Liver (tissue), 9 donors: ENCODE data around the gene POC1A. TPM values are rescaled to one million over a fixed set of nuclear protein-coding genes. Genes with fewer than 3 reads are reported as not detected.
A peak's percentile ranks its signal among the peaks of the same experiment; 100 is the strongest.

Source experiments
- DNase-seq: peaks from one replicate; pipeline ENCODE4 v3.0.0-alpha.2; 2017; ENCODE audit warnings: low spot score
- H3K27ac ChIP-seq, 2 donors: one replicate each; pipeline ENCODE4 v1.7.0; 2013; ENCODE audit warnings: inconsistent platforms in 2 of 2, low read length in 2 of 2, control low read depth in 1 of 2, low read depth in 1 of 2, mild to moderate bottlenecking in 1 of 2
- H3K27me3 ChIP-seq, 4 donors: one replicate each; pipeline versions ENCODE4 v1.6.1 to v1.7.0; 2013; ENCODE audit warnings: low read length in 3 of 4, inconsistent platforms in 1 of 4, mild to moderate bottlenecking in 1 of 4, moderate library complexity in 1 of 4; ENCODE audit not compliant: control insufficient read depth in 4 of 4, insufficient read depth in 4 of 4
- H3K36me3 ChIP-seq, 4 donors: one replicate each; pipeline versions ENCODE4 v1.6.1 to v1.7.0; 2013; ENCODE audit warnings: low read length in 3 of 4, mild to moderate bottlenecking in 3 of 4, low read depth in 1 of 4, moderate library complexity in 1 of 4; ENCODE audit not compliant: control insufficient read depth in 4 of 4, insufficient read depth in 3 of 4
- H3K4me1 ChIP-seq, 4 donors: one replicate each; pipeline versions ENCODE4 v1.6.1 to v1.7.0; 2013; ENCODE audit warnings: low read length in 3 of 4, mild to moderate bottlenecking in 3 of 4, moderate library complexity in 1 of 4; ENCODE audit not compliant: control insufficient read depth in 4 of 4, insufficient read depth in 4 of 4
- H3K4me3 ChIP-seq, 3 donors: one replicate each; pipeline versions ENCODE4 v1.6.1 to v1.7.0; 2013; ENCODE audit warnings: low read length in 3 of 3, control low read depth in 1 of 3, low read depth in 1 of 3, mild to moderate bottlenecking in 1 of 3
- H3K9ac ChIP-seq, 2 donors: one replicate each; pipeline ENCODE4 v1.7.0; 2013; ENCODE audit warnings: low read length in 2 of 2, mild to moderate bottlenecking in 2 of 2, moderate library complexity in 2 of 2, control low read depth in 1 of 2, low read depth in 1 of 2
- H3K9me3 ChIP-seq, 4 donors: one replicate each; pipeline versions ENCODE4 v1.6.1 to v1.7.0; 2013; ENCODE audit warnings: low read length in 3 of 4; ENCODE audit not compliant: control insufficient read depth in 4 of 4
- ATF3 ChIP-seq: IDR thresholded peaks from 2 replicates; pipeline ENCODE4 v1.6.1; 2016; ENCODE audit warnings: antibody characterized with exemption
- EGR1 ChIP-seq, 2 donors: IDR thresholded peaks; 2 replicates each; pipeline ENCODE4 v1.6.1; 2016 to 2018; ENCODE audit warnings: antibody characterized with exemption in 2 of 2, low read depth in 2 of 2
- FOXA1 ChIP-seq: IDR thresholded peaks from 2 replicates; pipeline ENCODE4 v1.6.1; 2016; ENCODE audit warnings: antibody characterized with exemption
- FOXA2 ChIP-seq: IDR thresholded peaks from 2 replicates; pipeline ENCODE4 v1.6.1; 2016; ENCODE audit warnings: antibody characterized with exemption
- GABPA ChIP-seq, 2 donors: IDR thresholded peaks in 1 of 2; conservative IDR thresholded peaks in 1 of 2; 2 replicates each; pipeline ENCODE4 v1.6.1; 2016; ENCODE audit warnings: antibody characterized with exemption in 2 of 2, mild to moderate bottlenecking in 1 of 2, moderate library complexity in 1 of 2
- HNF4A ChIP-seq, 2 donors: conservative IDR thresholded peaks; 2 replicates each; pipeline ENCODE4 v1.6.1; 2016; ENCODE audit warnings: antibody characterized with exemption in 2 of 2, mild to moderate bottlenecking in 2 of 2
- HNF4G ChIP-seq: IDR thresholded peaks from 2 replicates; pipeline ENCODE4 v1.6.1; 2016; ENCODE audit warnings: antibody characterized with exemption
- JUND ChIP-seq, 2 donors: IDR thresholded peaks; 2 replicates each; pipeline ENCODE4 v1.6.1; 2016; ENCODE audit warnings: antibody characterized with exemption in 2 of 2
- NR2F2 ChIP-seq: IDR thresholded peaks from 2 replicates; pipeline ENCODE4 v1.6.1; 2016; ENCODE audit warnings: antibody characterized with exemption
- RAD21 ChIP-seq, 2 donors: IDR thresholded peaks; 2 replicates each; pipeline ENCODE4 v1.6.1; 2016; ENCODE audit warnings: antibody characterized with exemption in 2 of 2, mild to moderate bottlenecking in 2 of 2
- REST ChIP-seq: IDR thresholded peaks from 2 replicates; pipeline ENCODE4 v1.6.1; 2016; ENCODE audit warnings: antibody characterized with exemption, mild to moderate bottlenecking
- RXRA ChIP-seq, 2 donors: IDR thresholded peaks; 2 replicates each; pipeline ENCODE4 v1.6.1; 2017 to 2018; ENCODE audit warnings: antibody characterized with exemption in 2 of 2, mild to moderate bottlenecking in 1 of 2
- SP1 ChIP-seq: IDR thresholded peaks from 2 replicates; pipeline ENCODE4 v1.6.1; 2018; ENCODE audit warnings: antibody characterized with exemption, mild to moderate bottlenecking
- TAF1 ChIP-seq: conservative IDR thresholded peaks from 2 replicates; pipeline ENCODE4 v1.6.1; 2016; ENCODE audit warnings: antibody characterized with exemption, mild to moderate bottlenecking
- YY1 ChIP-seq: IDR thresholded peaks from 2 replicates; pipeline ENCODE4 v1.6.1; 2016; ENCODE audit warnings: antibody characterized with exemption, mild to moderate bottlenecking
- ZBTB33 ChIP-seq: IDR thresholded peaks from 2 replicates; pipeline ENCODE4 v1.6.1; 2016; ENCODE audit warnings: antibody characterized with exemption
- WGBS: extraction: QIAGEN DNeasy Blood & Tissue Kit; methylation state at CpG from one replicate; pipeline ENCODE4 v1.1.7; 2013; 5-methylcytosine and 5-hydroxymethylcytosine counted together
- polyA plus RNA-seq, 2 donors: library from polyadenylated mRNA; stranded (reverse) in 1 of 2; unstranded in 1 of 2; fragments of 200-250 nt in 1 of 2; fragments of >200 nt in 1 of 2; fragmentation: Nextera tagmentation in 1 of 2; extraction: Ambion mirVana in 1 of 2; gene quantifications; one replicate each; pipeline versions ENCODE4 v1.2.1 to v1.2.3, GENCODE V29; 2013 to 2015
- total RNA-seq, 2 donors: library from RNA; depleted of rRNA; stranded (reverse); fragments of >200 nt; gene quantifications; one replicate each; pipeline ENCODE4 v1.2.3, GENCODE V29; 2014
- TF ChIP-seq, protein P1 (sequence below): fragments of 150-350 bp; IDR thresholded peaks from 2 replicates; pipeline ENCODE4 v1.5.1; 2017; ENCODE audit warnings: improper control_type of control experiment, low read depth, low read length; ENCODE audit not compliant: missing input control
- TF ChIP-seq, protein P2 (sequence below): IDR thresholded peaks from 2 replicates; pipeline ENCODE4 v1.6.1; 2016; ENCODE audit warnings: antibody characterized with exemption
- donor health status: healthy.
- donor health status: healthy.
- donor health status: healthy.
- donor health status: healthy.
- donor health status: healthy.

The POC1A gene
- total and polyA plus RNA-seq, 4 donors, result 1.4 to 12.7 (median 4.8) TPM

GRCh38 chr3:52108302-52109232 is 45.7 kb downstream of the POC1A start:
- Histone ChIP-seq H3K4me3 (no peak overlapping the region), H3K27me3 (no peaks in the 10 kb centered on the region), H3K36me3 (peaks cover 0 to 1% (median 0%) of the 10 kb centered on the region in 4 donors), H3K9me3 (no peaks in the 10 kb centered on the region), H3K4me1 (peaks cover 5 to 29% (median 22%) of the 10 kb centered on the region in 4 donors), H3K9ac (no peak overlapping the region), H3K27ac (no peak overlapping the region)
- DNase-seq, result no peak
- TF ChIP-seq NR2F2 (peak; percentile 45), GABPA (IDR thresholded peaks at IDR 0.05 in 1 of 2, conservative IDR thresholded peaks at IDR 0.05 in 1 of 2) (no peak)
- WGBS, result 83% methylated on average over 20 of the region's 20 CpGs

DNA sequence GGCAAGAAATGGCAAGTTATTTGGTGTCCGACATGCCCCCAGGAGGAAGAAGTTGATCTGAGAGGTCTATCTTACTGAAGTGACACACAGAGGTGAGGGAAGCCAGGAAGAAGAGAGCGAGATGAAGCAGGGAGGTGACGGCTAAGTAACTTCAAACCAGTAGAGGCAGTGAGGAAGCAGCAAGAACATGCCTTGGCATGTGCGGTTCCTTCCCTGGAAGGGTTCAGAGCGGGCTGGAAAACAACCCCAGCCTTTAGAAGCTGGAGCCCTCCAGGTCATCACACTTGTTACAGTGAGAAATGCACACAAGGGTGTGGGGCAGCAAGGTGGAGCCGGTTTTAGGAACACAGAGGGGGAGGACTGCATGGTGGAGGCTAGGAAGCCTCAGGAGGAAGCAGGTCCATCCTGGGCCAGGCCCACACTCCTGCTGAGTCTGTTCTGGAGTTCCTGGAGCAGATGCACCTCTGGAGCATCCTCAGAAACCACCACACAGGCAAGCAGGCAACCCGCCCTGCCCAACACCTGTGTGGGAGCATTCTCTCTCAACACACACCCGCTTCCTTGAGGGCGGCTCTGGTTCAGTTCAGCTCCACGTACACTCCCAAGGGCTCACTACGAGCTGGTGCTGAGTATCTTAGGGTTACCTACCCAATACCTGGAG is 47.1 kb downstream of the POC1A start:
- WGBS, result 97% methylated on average over 11 of the region's 11 CpGs
- TF ChIP-seq ATF3, result no peak
- no peak for TF ChIP-seq HNF4A (conservative IDR thresholded peaks at IDR 0.05)
- no peak for TF ChIP-seq YY1
- no peak for TF ChIP-seq FOXA2
- TF ChIP-seq, protein P1, sequence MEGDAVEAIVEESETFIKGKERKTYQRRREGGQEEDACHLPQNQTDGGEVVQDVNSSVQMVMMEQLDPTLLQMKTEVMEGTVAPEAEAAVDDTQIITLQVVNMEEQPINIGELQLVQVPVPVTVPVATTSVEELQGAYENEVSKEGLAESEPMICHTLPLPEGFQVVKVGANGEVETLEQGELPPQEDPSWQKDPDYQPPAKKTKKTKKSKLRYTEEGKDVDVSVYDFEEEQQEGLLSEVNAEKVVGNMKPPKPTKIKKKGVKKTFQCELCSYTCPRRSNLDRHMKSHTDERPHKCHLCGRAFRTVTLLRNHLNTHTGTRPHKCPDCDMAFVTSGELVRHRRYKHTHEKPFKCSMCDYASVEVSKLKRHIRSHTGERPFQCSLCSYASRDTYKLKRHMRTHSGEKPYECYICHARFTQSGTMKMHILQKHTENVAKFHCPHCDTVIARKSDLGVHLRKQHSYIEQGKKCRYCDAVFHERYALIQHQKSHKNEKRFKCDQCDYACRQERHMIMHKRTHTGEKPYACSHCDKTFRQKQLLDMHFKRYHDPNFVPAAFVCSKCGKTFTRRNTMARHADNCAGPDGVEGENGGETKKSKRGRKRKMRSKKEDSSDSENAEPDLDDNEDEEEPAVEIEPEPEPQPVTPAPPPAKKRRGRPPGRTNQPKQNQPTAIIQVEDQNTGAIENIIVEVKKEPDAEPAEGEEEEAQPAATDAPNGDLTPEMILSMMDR, result no peak
- no peak for TF ChIP-seq ZBTB33
- TF ChIP-seq, protein P2, sequence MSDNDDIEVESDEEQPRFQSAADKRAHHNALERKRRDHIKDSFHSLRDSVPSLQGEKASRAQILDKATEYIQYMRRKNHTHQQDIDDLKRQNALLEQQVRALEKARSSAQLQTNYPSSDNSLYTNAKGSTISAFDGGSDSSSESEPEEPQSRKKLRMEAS, result no peak
- no peak for TF ChIP-seq RAD21 (IDR thresholded peaks at IDR 0.05)
- no peak for TF ChIP-seq JUND (IDR thresholded peaks at IDR 0.05)
- no peak for TF ChIP-seq RXRA (IDR thresholded peaks at IDR 0.05)
- TF ChIP-seq NR2F2, result no peak
- no peak for TF ChIP-seq SP1
- no peak for TF ChIP-seq EGR1 (IDR thresholded peaks at IDR 0.05; ENCODE audit: low read depth in 2 of 2)
- no peak for TF ChIP-seq GABPA (IDR thresholded peaks at IDR 0.05 in 1 of 2, conservative IDR thresholded peaks at IDR 0.05 in 1 of 2)
- TF ChIP-seq FOXA1, result no peak
- no peak for TF ChIP-seq HNF4G
- no peak for TF ChIP-seq REST
- TF ChIP-seq TAF1, result no peak
- no peak for DNase-seq
- Histone ChIP-seq H3K4me1 (peaks cover 5 to 33% (median 28%) of the 10 kb centered on the region in 4 donors), H3K9ac (no peak overlapping the region), H3K27me3 (no peaks in the 10 kb centered on the region), H3K9me3 (no peaks in the 10 kb centered on the region), H3K36me3 (peaks cover 0 to 1% (median 0%) of the 10 kb centered on the region in 4 donors), H3K4me3 (no peak overlapping the region), H3K27ac (no peak overlapping the region)
